GM19351 (cell line): Measurements from ENCODE around the gene SORCS2.

ENCODE experiments used
- ATAC-seq: cut with Tn5 transposase; IDR thresholded peaks from one replicate; pipeline ENCODE4 v1.9.1; 2021; ENCODE audit warnings: mild to moderate bottlenecking, moderate library complexity; ENCODE audit not compliant: unreplicated experiment

SORCS2 gene

DNA sequence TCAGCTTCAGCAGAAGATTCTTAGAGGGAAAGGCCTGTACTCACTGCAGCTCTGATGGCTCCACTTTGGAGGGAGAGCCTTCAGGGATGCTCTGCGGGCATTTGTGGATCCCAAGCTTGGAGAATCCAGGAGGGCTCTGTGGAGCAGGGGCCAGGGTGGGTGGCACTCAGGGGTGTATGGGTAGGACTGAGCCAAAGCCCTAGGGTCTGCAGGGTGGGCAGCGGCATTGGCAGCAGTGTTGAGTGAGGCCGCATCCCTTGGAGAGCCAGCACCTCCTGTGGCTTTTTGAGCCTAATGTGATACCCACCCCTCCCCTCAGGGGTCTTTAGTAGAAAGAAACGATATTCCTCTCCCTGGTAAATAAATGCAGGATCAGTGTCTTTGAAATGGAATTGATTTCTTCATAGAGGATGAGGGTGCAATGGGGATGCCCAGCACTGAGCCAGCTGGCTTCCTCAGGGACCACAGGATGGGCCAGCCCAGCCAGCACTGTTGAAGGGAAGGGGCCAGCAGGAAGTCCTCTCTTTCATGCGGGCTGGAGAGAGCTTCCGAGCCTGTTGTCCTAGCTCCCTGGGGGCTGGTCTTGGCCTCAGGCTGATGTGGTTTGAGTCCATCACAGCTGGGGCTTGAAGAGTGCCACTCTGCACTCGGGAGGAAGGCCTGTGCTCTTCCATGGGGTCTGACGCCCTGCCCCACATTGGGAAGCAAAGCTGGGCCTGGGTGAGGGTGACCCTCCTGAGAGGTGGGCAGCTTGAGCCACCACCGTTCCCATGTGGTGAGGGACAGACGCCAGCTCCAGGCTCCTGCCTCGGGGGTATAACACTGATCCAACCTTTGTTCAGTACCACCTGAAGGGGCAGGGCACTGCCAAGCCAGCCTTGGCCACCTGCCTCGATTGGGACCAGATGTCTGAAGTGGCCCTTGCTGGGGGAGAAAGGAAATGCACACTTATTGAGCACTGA is 192.9 kb downstream of the SORCS2 start:
- ATAC-seq, result no peak

DNA sequence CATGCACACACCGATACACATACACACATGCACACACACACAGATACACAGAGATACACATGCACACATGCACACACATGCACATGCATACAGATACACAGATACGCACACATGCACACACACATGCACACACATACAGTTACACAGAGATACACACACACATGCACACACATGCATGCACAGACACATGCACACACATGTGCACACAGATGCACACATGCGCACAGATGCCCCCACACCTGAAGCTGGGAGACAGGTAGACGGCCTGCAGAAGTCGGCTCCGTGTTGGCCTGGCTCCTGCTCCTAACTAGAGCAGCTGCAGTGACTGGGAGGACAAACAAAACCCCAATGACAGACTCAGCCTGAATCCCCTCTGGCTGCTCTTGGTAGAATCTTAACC is 195.6 kb downstream of the SORCS2 start:
- ATAC-seq, result no peak

DNA sequence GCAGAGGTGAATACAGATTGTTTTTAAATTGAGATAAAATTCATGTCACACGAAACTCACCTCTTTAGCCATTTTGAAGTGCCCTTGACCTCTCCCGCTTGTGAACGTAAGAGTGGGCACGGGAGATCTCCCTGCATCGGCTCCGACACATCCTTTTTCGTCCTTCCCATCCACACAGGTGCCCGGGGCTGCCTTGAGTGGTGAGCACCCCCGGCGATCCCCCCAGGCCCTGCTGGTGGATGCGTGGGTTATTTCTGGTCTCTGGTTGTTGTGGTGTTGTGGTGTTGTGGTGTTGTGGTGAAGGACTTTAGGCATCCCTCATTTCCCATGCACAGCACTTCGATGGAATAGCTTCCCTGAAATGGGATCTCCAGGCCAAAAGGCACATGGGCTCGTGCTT is 196.3 kb downstream of the SORCS2 start:
- ATAC-seq, result no peak

DNA sequence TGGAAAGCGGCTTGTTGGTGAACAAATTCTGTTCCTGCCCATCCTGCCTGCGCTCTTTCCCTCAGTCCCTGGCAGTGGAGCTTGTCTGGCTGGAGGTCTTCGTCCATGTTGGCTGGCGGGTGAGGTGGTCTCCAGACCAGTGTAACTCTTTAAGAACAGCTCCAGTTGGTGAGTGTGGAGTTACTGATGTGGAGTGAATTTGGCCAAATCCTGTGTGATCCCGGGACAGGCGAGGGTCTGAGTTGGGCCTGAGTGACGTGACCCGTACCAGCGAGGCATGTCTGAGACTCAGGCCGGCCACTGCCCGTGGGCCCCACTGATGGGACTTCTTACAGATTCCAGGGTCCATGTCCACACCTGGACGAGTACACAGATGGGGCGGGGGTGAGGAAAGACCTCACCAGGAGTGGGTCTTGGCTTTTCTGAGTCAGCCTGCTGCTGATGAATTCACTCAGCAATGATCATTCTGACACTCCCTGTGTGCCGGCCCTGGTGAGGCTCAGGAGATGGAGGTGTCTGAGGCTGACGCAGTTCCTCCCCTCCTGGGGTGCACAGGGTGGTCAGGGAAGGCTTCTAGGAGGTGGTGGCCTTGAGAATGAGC is 196.9 kb downstream of the SORCS2 start:
- ATAC-seq, result no peak

DNA sequence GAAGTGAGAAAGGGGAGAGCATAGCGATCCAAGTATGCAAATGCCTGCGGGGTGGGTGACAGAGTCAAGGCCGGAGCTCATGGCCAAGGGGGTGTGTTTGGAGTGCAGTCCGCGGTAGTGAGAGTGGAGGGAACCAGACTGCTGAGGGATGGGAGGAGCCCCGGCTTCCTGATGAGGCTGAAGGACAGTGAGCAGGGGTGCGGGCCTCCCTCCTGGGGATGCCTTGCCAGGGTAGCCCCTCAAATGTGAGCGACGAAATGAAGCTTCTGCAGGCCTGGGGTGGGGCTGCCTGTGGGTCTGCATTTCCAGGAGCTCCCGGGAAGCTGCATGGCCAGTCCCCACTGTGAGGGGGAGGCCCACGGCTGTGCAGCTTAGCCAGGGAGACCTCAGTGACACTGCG is 197.4 kb downstream of the SORCS2 start:
- no peak for ATAC-seq

DNA sequence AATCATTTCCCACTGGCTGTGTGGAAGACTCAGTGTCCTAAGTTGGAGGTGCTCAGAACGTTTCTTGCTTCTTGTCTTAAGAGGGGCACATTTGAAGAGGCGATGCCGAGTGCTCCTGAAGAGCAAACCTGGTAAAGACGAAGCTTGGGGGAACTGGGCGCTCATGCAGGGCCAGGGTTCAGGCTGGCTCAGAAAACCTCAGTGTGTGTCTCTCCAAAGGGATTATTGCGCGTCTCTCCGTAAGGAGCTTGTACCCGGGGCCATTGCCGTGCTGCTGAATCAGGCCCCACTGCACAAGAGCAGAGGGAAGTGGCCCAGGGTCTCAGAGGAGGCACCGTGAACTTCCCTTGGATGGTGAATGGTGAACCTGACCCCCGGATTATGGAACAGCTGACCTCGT is 198.0 kb downstream of the SORCS2 start:
- ATAC-seq, result no peak

DNA sequence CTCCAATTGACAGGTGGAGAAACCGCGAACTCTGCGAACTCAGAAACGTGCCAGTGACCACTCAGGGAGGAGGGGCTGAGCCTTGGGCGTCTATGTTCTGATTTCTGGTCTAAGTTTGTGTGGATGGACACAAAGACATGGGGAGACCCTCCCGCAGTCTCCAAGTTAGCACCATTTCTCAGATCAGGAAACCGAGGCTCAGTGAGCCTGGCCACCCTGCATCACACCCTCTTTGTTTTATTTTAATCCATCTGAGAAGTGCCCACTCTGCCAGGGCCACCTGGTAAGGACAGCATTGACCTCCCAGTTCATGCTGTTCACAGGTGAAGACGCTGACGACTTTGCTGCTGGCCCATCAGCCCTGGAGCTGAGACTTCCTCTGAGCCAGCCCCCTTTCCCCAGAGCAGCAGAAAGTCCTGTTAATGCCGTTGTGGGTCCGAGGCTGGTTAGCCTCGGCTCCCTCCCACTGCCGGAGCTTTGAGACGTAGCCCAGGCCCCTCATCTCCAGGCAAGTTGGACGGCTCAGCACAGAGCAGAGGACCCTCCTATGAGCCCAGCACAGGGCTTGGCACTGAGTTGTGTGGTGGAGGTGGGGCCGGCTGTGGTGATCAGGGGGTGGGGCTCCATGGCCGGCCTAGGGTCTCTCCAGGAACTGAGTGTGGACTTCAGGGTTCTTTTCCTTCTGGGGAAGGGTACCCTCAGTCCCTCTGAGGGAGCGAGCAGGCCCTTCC is 198.7 kb downstream of the SORCS2 start:
- no peak for ATAC-seq

DNA sequence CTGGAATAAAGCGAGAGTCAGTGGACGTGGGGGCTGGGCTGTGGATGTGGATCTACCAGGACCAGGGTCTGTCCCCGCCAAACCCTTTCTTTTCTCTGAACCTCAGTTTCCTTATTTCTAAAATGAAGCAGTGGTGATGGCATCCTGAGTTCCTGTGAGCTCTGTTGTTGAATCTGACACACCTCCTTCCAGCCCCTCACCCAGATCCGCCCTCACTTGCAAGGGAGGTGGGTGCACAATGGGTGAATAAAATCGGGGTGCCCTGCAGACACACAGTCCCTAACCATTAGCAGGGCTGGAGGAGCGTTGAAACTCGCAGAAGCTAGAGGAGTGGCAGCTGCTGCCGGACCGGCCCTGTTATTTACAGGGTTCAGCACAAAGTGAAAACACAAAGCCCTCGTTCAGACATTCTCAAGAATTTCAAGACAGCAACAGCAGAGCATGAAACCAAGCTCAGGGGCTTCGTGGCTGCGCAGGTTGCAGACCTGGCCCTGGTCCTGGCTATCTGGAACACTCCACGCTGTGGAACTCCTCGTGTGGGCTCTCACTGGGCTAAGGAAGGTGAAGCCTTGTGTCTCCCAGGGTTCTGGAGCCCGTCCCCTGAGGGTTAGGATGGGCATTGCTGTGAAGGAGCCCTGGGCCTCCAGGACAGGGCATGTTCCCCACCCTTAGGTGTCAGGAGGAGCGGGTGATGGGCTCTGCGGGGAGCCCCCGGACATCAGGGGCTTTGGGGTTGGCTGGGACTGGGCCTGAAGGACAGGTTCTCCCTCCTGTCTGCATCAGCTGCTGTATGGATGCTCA is 199.5 kb downstream of the SORCS2 start:
- no peak for ATAC-seq

DNA sequence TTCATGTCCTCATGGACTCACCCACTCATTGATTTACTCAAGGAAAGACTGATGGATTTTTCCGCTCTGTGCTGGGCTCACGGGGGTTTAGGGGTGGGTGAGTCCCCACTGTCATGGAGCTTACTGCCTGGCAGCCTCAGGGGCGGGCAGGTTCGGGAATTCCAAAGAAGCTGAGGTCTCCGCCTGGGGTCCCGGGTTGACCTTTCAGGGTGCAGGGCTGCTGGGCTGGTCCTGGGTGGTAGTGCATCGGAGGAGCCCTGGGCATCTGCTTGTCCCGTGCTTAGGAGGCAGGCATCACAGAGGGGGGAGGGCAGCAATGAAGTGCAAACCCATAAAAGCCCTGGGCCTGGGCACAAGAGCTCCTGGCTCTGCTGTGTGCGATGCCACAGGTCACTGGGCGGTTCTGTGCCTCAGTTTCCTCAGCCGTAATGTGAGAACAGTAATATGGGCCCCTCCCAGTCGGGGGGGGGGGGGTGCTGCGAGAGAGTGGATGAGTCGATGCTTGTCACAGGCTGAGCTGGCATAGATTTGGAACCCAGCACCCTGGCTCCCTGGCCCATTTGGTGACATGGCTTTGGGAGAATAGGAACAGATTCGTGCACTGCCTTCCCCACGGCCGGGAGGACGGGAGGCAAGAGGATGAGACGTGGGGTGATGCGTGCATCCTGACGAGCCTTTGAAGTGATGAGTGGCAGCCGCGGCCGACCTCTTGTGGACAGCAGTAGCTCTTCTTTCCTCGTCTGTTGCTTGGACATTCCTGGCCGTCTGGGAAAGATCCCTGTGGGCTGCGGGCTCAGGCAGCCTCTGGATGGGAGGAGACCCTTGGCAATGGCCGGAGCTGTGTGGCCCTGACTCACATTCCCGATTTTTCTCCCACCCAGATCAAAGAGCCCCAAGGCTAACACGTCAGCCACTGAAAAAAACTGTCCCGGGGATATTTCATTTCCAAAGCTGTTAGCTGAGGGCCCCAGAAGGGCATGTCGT is 200.4 kb downstream of the SORCS2 start:
- ATAC-seq, result no peak

DNA sequence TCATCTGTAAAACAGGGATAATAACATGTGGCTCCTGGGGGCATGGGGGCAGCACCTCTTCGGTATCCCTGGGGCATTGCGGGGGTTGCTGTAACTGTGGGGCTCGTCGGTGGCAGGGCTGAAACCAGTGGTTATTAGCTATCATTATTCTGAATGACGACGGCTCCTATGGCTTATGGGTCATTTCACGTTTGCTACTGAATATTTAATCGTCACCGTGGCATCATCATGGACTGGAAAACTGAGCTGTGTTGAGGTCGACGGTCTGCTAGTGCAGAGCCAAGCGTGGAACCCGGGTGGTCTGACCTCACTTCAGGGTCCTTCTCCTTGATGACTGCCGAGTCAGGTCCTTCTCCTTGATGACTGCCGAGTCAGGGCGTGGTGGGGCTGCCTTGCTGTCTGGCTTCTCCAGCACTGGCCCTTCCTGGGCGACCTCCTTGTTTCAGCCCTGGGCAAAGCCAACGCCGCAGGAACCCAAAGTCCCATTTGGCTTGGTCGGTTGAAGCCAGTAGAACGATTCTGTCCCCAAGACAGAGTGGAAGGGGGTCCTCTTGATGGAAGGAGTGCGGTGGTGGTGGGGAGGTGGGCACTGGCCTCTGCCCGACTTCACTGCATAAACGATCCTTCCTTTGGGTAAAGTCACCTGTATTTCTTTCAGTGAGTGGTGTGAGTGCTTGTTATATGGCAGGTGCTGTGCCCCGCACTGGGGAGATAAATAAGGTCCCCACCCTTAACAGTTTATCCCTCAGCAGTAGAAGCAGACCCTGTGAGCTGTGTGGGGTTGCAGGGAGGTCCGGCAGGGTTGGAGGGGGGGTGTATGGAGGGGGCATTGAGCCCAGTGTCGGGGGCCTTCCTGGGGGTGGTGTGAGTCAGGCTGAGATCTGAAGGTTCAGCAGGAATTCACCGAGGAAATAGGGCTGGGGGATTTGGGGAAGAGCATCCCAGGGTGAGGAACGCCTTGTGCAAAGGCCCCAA is 201.6 kb downstream of the SORCS2 start:
- ATAC-seq, result no peak

DNA sequence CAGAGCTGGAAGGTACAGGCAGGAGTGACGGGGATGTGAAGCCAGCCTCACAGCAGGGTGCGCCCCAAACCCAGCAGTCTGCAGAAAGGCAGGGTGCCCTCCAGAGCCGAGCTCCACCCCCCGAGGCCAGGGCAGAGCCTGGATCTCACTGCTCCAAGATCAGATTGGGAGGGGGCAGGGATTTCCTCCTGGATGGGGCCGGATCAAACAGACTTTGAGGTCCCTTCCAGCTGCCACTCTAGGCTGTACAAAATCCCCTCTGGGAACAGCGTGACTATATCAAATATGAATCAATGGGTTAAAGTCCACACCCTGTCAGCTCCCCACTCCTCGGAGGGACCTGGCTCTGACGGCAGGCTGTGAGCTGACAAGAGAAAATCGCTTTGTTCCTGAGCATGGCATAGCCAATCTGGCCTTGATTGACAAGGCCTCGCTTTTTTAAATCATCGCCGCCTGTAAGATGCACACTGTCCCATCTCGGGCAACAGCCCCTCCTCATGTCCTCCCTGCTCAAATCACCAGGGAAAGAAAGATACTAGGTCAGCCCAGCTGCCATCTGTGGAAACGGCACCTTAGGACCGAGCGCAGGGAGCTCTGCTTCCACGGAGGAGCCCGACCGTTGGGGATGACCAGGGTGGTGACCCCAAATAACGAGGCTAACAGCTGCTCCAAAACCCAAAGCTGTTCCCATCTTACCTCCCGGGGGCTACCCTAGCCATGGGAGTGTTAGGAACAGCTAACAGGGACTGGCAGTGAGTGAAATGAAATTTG is 202.5 kb downstream of the SORCS2 start:
- ATAC-seq, result no peak

DNA sequence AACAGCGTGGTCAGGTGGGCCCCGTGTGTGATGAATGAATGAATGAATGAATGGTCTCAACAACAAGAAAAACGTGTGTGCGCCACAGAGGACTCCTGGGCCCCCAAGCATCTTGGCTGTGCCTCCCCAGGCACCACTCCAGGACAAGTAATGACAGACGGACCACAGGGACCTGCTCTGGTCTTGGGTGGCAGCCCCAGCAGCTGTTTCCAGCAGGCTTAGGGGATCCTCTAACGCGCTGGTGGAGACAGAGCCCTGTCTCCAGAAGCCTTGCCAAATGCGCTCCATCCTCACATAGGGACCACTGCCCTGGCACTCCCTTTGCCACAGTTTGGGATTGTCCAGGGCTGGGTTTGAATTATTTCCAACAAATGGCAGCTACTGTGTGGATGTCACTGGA is 203.3 kb downstream of the SORCS2 start:
- ATAC-seq, result no peak

DNA sequence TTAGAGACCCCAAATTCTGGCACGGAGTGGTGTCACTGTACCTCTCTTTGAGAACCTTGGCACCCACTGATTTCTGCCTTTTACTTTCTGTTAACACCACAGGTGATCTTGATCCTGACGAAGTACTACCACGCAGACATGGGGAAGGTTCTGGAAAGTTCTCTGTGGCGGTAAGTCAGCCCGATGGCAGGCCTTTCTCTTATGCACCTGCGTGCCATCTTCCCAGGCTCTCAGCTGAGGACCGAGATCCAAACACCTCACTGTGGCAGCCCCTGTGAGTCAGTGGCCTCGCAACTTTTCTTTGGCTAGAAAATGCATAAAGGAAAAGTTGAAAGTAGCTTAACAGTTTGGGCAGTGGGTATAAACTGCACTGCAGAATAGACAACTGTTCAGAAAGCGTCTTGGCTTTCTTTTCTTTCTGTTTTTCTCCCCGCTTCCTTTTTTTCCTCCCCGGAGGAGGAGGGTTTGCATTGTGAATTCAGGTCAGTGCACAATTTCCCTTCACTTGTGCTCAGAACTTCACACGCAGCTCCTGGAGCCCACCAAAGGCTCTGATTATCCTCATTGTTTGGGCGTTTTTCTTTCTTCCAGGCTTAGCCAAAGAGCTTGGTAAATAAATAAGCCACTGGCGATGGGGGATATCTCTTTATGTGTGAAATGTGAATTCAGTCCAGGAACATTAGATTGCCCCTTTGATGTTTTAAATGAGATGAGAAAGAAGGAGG is 204.0 kb downstream of the SORCS2 start:
- ATAC-seq, result no peak

DNA sequence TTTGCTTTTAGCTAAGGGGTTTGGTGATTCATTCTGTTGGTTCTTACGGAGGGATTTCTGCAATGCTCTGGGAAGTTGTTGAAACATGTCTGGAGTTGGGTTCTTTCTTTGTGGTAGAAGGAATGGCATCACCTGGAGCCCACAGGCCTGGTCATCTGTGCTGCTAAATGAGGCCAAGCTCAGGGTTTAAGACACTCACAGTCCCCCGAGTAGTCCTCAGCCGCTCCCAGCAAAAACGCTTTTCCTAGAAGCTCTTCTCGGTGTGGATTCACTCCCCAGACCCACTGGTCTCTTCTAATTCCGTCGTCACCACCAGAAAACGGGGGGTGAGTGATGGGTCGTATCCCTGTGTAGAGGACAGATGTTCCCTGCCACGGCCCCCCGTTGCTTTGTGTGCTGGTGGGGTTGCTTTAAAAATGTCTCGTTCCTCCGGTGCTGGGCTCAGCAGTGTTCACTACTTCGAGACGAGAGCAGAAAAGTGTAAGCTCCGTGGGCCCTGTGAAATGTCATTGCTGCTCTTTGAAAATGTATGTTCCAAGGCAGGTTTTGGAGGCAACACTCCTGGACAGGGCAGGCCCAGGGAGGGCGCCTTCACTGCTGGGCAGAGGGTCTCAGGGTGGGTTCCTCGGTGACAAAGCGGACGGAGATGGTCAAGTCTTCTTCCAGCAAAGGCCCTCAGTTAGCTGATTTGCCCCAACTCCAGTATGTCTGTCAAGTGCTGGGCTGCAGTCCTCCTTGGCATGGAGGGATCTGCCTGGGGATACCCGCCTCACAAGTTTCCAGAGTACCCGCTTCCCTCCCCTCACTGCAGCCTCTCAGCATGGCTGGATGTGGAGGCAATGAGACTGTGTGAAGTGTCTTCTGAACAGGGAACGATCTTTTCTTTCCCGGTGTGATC is 205.1 kb downstream of the SORCS2 start:
- ATAC-seq, result no peak

DNA sequence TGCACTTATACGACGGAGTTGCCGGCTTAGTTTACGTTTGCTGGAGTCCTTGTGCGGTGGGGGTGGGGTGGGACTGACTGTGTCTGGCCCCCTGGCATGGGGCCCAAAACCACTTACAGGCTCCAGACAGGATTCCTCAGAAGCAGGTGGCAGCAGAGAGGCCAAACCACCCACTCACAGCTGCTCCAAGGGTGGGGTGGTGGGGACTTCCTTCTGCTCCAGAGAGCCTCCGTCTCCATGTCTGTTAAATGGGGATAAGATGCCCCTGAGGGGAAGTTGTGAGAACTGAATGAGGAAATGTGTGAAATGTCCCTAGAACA is 205.7 kb downstream of the SORCS2 start:
- ATAC-seq, result no peak

DNA sequence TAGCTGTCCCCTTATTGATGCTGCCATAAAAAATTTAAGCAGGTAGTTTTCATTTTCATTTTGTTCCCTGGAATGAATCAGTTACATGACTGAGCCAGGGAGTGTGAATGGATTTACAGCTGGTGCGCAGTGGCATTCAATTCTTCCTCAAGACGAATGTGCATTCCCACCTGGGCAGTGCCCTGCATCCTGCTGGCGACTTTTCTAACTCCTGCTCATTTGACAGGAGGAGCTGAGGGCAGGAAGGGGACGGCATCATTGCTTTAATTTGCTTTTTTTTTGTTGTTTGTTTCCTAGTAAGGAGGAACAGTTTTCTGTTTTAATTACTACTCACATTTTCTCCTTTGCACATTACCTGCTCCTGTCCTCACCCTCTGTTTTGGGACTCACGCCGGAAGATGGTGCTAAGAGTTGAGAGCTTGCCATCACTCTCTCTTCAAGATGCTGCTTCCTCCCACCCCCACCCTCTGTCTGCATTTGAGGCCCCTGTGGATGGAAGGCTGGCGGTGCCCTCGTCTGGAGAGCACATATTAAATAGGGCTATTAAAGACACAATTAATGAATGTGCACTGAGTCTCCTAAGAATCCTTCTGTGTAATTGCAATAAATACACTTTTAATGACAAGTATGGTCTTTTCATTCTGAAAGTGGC is 206.6 kb downstream of the SORCS2 start:
- no peak for ATAC-seq
